ENCODE results near the gene PPM1F.

PPM1F gene

GRCh38 chr22:21918466-21919185, 34.0 kb downstream of the PPM1F start:
- Histone ChIP-seq H3K36me3 (replicated peaks; ENCODE audit: low read depth, low read length) (no peaks in the 10 kb centered on the region), H2AFZ (ENCODE audit: low read depth, low read length) (no peak overlapping the region), H3K27me3 (ENCODE audit: low read depth, low read length) (0 out of 2 replicates have a peak, but pooled peaks cover 3% of the 10 kb centered on the region), H3K4me1 (ENCODE audit: low read length) (no peaks in the 10 kb centered on the region), H3K9me3 (ENCODE audit: insufficient read depth, low read length) (no peaks in the 10 kb centered on the region), H3K4me3 (ENCODE audit: low read length) (no peak overlapping the region), H3K27ac (ENCODE audit: low read length) (no peak overlapping the region), H3K9ac (ENCODE audit: low read length) (no peak overlapping the region), H3K4me2 (ENCODE audit: low read length) (no peak overlapping the region), H4K20me1 (ENCODE audit: insufficient read depth, low read length) (no peaks in the 10 kb centered on the region), H3K79me2 (ENCODE audit: low read length) (no peaks in the 10 kb centered on the region)
- no peak for TF ChIP-seq CTCF (IDR thresholded peaks at IDR 0.05; ENCODE audit: low read depth, low read length)
- no peak for TF ChIP-seq EZH2phosphoT487 (IDR thresholded peaks at IDR 0.05; ENCODE audit: low read depth)

GRCh38 chr22:21917959-21918261, 34.7 kb downstream of the PPM1F start:
- Histone ChIP-seq H3K4me3 (ENCODE audit: low read length) (no peak overlapping the region), H3K27ac (ENCODE audit: low read length) (no peak overlapping the region), H3K27me3 (ENCODE audit: low read depth, low read length) (0 out of 2 replicates have a peak, but pooled peaks cover 3% of the 10 kb centered on the region), H3K36me3 (replicated peaks; ENCODE audit: low read depth, low read length) (no peaks in the 10 kb centered on the region), H3K79me2 (ENCODE audit: low read length) (no peaks in the 10 kb centered on the region), H3K4me1 (ENCODE audit: low read length) (no peaks in the 10 kb centered on the region), H4K20me1 (ENCODE audit: insufficient read depth, low read length) (no peaks in the 10 kb centered on the region), H3K9ac (ENCODE audit: low read length) (no peak overlapping the region), H3K4me2 (ENCODE audit: low read length) (no peak overlapping the region), H2AFZ (ENCODE audit: low read depth, low read length) (no peak overlapping the region), H3K9me3 (ENCODE audit: insufficient read depth, low read length) (no peaks in the 10 kb centered on the region)
- TF ChIP-seq EZH2phosphoT487 (IDR thresholded peaks at IDR 0.05; ENCODE audit: low read depth): no peak
- TF ChIP-seq CTCF (IDR thresholded peaks at IDR 0.05; ENCODE audit: low read depth, low read length): no peak

- H3K4me1 ChIP-seq (ENCODE audit: low read length): no peaks in the 10 kb centered on the region
- no peaks in the 10 kb centered on the region for H3K79me2 ChIP-seq (ENCODE audit: low read length)
- no peak overlapping the region for H3K4me2 ChIP-seq (ENCODE audit: low read length)
- no peak overlapping the region for H3K9ac ChIP-seq (ENCODE audit: low read length)
- H2AFZ ChIP-seq (ENCODE audit: low read depth, low read length): no peak overlapping the region
- H4K20me1 ChIP-seq (ENCODE audit: insufficient read depth, low read length): no peaks in the 10 kb centered on the region
- no peak overlapping the region for H3K4me3 ChIP-seq (ENCODE audit: low read length)
- TF ChIP-seq EZH2phosphoT487 (IDR thresholded peaks at IDR 0.05; ENCODE audit: low read depth) (no peak), CTCF (IDR thresholded peaks at IDR 0.05; ENCODE audit: low read depth, low read length) (no peak)
- H3K9me3 ChIP-seq (ENCODE audit: insufficient read depth, low read length): no peaks in the 10 kb centered on the region
- H3K27me3 ChIP-seq (ENCODE audit: low read depth, low read length): 0 out of 2 replicates have a peak, but pooled peaks cover 3% of the 10 kb centered on the region
- no peaks in the 10 kb centered on the region for H3K36me3 ChIP-seq (replicated peaks; ENCODE audit: low read depth, low read length)
- no peak overlapping the region for H3K27ac ChIP-seq (ENCODE audit: low read length)
Measured at GRCh38 chr22:21917181-21917958, 35.3 kb downstream of the PPM1F start.

- Histone ChIP-seq H2AFZ (ENCODE audit: low read depth, low read length) (no peak overlapping the region), H3K36me3 (replicated peaks; ENCODE audit: low read depth, low read length) (no peaks in the 10 kb centered on the region), H3K4me3 (ENCODE audit: low read length) (no peak overlapping the region), H3K9me3 (ENCODE audit: insufficient read depth, low read length) (no peaks in the 10 kb centered on the region), H4K20me1 (ENCODE audit: insufficient read depth, low read length) (no peaks in the 10 kb centered on the region), H3K27ac (ENCODE audit: low read length) (no peak overlapping the region), H3K9ac (ENCODE audit: low read length) (no peak overlapping the region), H3K4me1 (ENCODE audit: low read length) (no peaks in the 10 kb centered on the region), H3K27me3 (ENCODE audit: low read depth, low read length) (0 out of 2 replicates have a peak, but pooled peaks cover 3% of the 10 kb centered on the region), H3K4me2 (ENCODE audit: low read length) (no peak overlapping the region), H3K79me2 (ENCODE audit: low read length) (no peaks in the 10 kb centered on the region)
- TF ChIP-seq CTCF (IDR thresholded peaks at IDR 0.05; ENCODE audit: low read depth, low read length) (no peak), EZH2phosphoT487 (IDR thresholded peaks at IDR 0.05; ENCODE audit: low read depth) (no peak)
Measured at GRCh38 chr22:21916309-21916918, 36.2 kb downstream of the PPM1F start.

All from OCI-LY3 (cell line).